ENCODE data around the gene GTF2IRD1.

GTF2IRD1 gene

DNA sequence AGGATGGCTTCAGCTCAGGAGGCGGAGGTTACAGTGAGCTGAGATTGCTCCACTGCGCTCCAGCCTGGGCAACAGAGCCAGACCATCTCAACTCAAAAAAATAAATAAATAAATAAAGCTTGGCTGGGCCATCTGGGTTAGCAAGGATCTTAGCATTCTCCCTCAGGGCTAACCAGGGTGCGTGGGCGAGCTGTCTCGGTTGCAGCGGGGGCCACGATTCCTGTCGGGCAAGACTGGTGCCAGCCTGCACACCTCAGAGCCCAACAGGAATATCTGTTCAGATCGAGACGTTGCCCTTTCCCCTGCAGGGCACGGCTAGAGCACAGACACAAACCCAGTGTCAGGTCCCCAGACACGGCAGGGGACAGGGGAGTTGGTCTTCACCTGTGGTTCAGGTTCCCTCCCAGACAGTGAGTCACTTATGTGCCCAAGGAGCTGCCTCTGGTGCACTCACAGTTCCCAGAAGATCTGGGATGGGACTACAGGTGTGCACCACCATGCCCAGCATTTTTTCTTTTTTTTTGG is 128.3 kb downstream of the GTF2IRD1 start:
- no peak for DNase-seq (ENCODE audit: low read depth)
- TF ChIP-seq, protein P1, sequence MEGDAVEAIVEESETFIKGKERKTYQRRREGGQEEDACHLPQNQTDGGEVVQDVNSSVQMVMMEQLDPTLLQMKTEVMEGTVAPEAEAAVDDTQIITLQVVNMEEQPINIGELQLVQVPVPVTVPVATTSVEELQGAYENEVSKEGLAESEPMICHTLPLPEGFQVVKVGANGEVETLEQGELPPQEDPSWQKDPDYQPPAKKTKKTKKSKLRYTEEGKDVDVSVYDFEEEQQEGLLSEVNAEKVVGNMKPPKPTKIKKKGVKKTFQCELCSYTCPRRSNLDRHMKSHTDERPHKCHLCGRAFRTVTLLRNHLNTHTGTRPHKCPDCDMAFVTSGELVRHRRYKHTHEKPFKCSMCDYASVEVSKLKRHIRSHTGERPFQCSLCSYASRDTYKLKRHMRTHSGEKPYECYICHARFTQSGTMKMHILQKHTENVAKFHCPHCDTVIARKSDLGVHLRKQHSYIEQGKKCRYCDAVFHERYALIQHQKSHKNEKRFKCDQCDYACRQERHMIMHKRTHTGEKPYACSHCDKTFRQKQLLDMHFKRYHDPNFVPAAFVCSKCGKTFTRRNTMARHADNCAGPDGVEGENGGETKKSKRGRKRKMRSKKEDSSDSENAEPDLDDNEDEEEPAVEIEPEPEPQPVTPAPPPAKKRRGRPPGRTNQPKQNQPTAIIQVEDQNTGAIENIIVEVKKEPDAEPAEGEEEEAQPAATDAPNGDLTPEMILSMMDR (IDR thresholded peaks at IDR 0.05; ENCODE audit: control insufficient read depth, extremely low read depth, insufficient read depth): no peak
- H3K4me3 ChIP-seq (ENCODE audit: low read depth, low read length): no peak overlapping the region

GRCh38 chr7:74582447-74583039 is 128.8 kb downstream of the GTF2IRD1 start:
- no peak overlapping the region for H3K4me3 ChIP-seq (ENCODE audit: low read depth, low read length)
- DNase-seq (ENCODE audit: low read depth): no peak
- TF ChIP-seq, protein P1 (IDR thresholded peaks at IDR 0.05; ENCODE audit: control insufficient read depth, extremely low read depth, insufficient read depth): no peak

GRCh38 chr7:74583630-74584029 is 129.9 kb downstream of the GTF2IRD1 start:
- TF ChIP-seq, protein P1 (IDR thresholded peaks at IDR 0.05; ENCODE audit: control insufficient read depth, extremely low read depth, insufficient read depth): no peak
- DNase-seq (ENCODE audit: low read depth): no peak
- H3K4me3 ChIP-seq (ENCODE audit: low read depth, low read length): no peak overlapping the region

GRCh38 chr7:74584160-74584954 is 130.7 kb downstream of the GTF2IRD1 start:
- TF ChIP-seq, protein P1 (IDR thresholded peaks at IDR 0.05; ENCODE audit: control insufficient read depth, extremely low read depth, insufficient read depth): no peak
- H3K4me3 ChIP-seq (ENCODE audit: low read depth, low read length): no peak overlapping the region
- DNase-seq (ENCODE audit: low read depth): no peak

GRCh38 chr7:74585844-74586243 is 132.1 kb downstream of the GTF2IRD1 start:
- no peak overlapping the region for H3K4me3 ChIP-seq (ENCODE audit: low read depth, low read length)
- TF ChIP-seq, protein P1 (IDR thresholded peaks at IDR 0.05; ENCODE audit: control insufficient read depth, extremely low read depth, insufficient read depth): no peak
- no peak for DNase-seq (ENCODE audit: low read depth)

GRCh38 chr7:74586258-74587175 is 132.8 kb downstream of the GTF2IRD1 start:
- no peak for DNase-seq (ENCODE audit: low read depth)
- TF ChIP-seq, protein P1 (IDR thresholded peaks at IDR 0.05; ENCODE audit: control insufficient read depth, extremely low read depth, insufficient read depth): no peak
- H3K4me3 ChIP-seq (ENCODE audit: low read depth, low read length): no peak overlapping the region

Measured in LNCaP clone FGC (cell line).